HepG2 (cell line): Measurements from ENCODE around the gene RNF149. TPM values are rescaled to one million over a fixed set of nuclear protein-coding genes. Genes with fewer than 3 reads are reported as not detected.
A peak's percentile ranks its signal among the peaks of the same experiment; 100 is the strongest.

Experiments used
- CEBPB ChIP-seq: IDR thresholded peaks from 2 replicates; pipeline ENCODE4 v1.6.1; 2011; ENCODE audit warnings: low read depth, low read length, improper control_type of control experiment, borderline replicate concordance
- IRX3 ChIP-seq: sonication (generic); formaldehyde crosslinking; IDR thresholded peaks from 2 replicates; pipeline ENCODE4 v1.8.1; 2023; ENCODE audit warnings: mild to moderate bottlenecking, low read depth, missing genetic modification reagents, borderline replicate concordance
- MTF2 ChIP-seq: sonication (generic); formaldehyde crosslinking; IDR thresholded peaks from 2 replicates; pipeline ENCODE4 v1.5.0; 2020; ENCODE audit warnings: missing genetic modification reagents, borderline replicate concordance
- NAIF1 ChIP-seq: sonication (generic); formaldehyde crosslinking; IDR thresholded peaks from 2 replicates; pipeline ENCODE4 v1.5.0; 2020; ENCODE audit warnings: mild to moderate bottlenecking, missing genetic modification reagents, borderline replicate concordance
- NFATC3 ChIP-seq: sonication (generic); formaldehyde crosslinking; IDR thresholded peaks from 2 replicates; pipeline ENCODE4 v1.5.1; 2020; ENCODE audit warnings: mild to moderate bottlenecking, missing genetic modification reagents
- NFKB2 ChIP-seq: sonication (generic); formaldehyde crosslinking; IDR thresholded peaks from 2 replicates; pipeline ENCODE4 v1.4.0; 2020; ENCODE audit warnings: missing genetic modification reagents, borderline replicate concordance
- RFX5 ChIP-seq: IDR thresholded peaks from 2 replicates; pipeline ENCODE4 v1.6.1; 2011; ENCODE audit warnings: low read depth, low read length, improper control_type of control experiment
- TOE1 ChIP-seq: sonication (generic); formaldehyde crosslinking; IDR thresholded peaks from 2 replicates; pipeline ENCODE4 v1.4.0; 2020; ENCODE audit warnings: mild to moderate bottlenecking, missing genetic modification reagents
- U2AF2 ChIP-seq: fragments of 200-400 bp; formaldehyde crosslinking; IDR thresholded peaks from 2 replicates; pipeline ENCODE4 v1.6.1; 2017; ENCODE audit warnings: low read depth, mild to moderate bottlenecking, low read length
- ZNF530 ChIP-seq: sonication (generic); formaldehyde crosslinking; IDR thresholded peaks from 2 replicates; pipeline ENCODE4 v1.5.0; 2020; ENCODE audit warnings: low read depth, mild to moderate bottlenecking, missing genetic modification reagents
- ZNF672 ChIP-seq: sonication (generic); formaldehyde crosslinking; IDR thresholded peaks from 2 replicates; pipeline ENCODE4 v1.8.1; 2022; ENCODE audit warnings: missing genetic modification reagents
- polyA plus RNA-seq, 8 experiments: library from polyadenylated mRNA; depleted of rRNA in 3 of 8; stranded (reverse) in 7 of 8; unstranded in 1 of 8; fragments of >200 nt; fragmentation: Illumina TruSeq in 4 of 8; extraction: Trizol in 4 of 8; gene quantifications; 2 replicates each; pipeline versions ENCODE4 v1.2.1 to v1.2.3, GENCODE V29; 2011 to 2016; ENCODE audit warnings: low read depth in 4 of 8, missing spikeins in 1 of 8, mixed read lengths in 1 of 8; ENCODE audit not compliant: insufficient read depth in 1 of 8
- total RNA-seq, 5 experiments: library from RNA; depleted of rRNA; stranded (reverse); fragments of >200 nt; fragmentation: Illumina TruSeq; extraction: Trizol; gene quantifications; 2 replicates each; pipeline ENCODE4 v1.2.3, GENCODE V29; 2016; ENCODE audit warnings: low read depth in 1 of 5
- TF ChIP-seq, protein P1 (sequence below): sonication (generic); formaldehyde crosslinking; IDR thresholded peaks from 2 replicates; pipeline ENCODE4 v1.4.0; 2020; ENCODE audit warnings: mild to moderate bottlenecking, missing genetic modification reagents
- TF ChIP-seq, protein P2 (sequence below): sonication (generic); formaldehyde crosslinking; IDR thresholded peaks from 2 replicates; pipeline ENCODE4 v1.4.0; 2020; ENCODE audit warnings: missing genetic modification reagents
- TF ChIP-seq, protein P3 (sequence below): sonication (generic); formaldehyde crosslinking; IDR thresholded peaks from 2 replicates; pipeline ENCODE4 v1.4.0; 2020; ENCODE audit warnings: mild to moderate bottlenecking, missing genetic modification reagents
- TF ChIP-seq, protein P4 (sequence below): sonication (generic); formaldehyde crosslinking; IDR thresholded peaks from 2 replicates; pipeline ENCODE4 v1.8.1; 2023; ENCODE audit warnings: missing genetic modification reagents, inconsistent platforms, borderline replicate concordance
- TF ChIP-seq, protein P5 (sequence below): sonication (generic); formaldehyde crosslinking; IDR thresholded peaks from 2 replicates; pipeline ENCODE4 v1.4.0; 2020; ENCODE audit warnings: missing genetic modification reagents

RNF149 gene
- total and polyA plus RNA-seq, 2 of the 13 experiments (the other 11 are each of a cell fraction or from before 2014, with no cell fraction given), result 87.6 to 109 TPM

DNA sequence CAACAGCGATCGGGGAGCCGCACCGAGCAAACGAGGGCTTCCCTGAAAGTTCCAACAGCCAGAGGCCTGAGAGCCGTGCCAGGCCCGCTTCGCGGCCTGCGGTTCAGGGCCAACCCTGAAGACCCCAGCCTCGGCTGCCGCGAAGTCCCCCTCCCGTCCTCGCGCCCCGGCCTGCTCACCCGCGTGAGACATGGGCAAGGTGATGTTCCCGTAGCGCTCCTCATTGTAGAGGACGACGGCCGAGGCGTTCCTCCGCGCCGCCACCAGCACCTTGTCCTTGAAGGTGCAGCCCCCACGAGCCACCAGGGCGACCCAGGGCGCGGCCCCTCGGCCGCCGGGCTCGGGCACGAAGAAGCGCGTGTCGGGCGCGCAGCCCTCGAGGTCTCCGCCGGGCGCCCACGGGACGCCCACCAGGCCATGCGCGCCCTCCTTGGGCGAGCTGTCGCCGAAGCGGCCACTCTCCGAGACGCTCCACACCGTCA lies 510 bp downstream of the RNF149 start (continued):
- TF ChIP-seq NFATC3 (CRISPR knock-in tag) (peak; percentile 50; the same call in 1 of the 2 replicates), RFX5 (no peak), TOE1 (CRISPR knock-in tag) (0 out of 2 replicates have a peak, but pooled peaks have one; percentile 14), ZNF672 (CRISPR knock-in tag) (0 out of 2 replicates have a peak, but pooled peaks have one; percentile 49), NFKB2 (CRISPR knock-in tag) (0 out of 2 replicates have a peak, but pooled peaks have one; percentile 51), IRX3 (CRISPR knock-in tag) (peak; percentile 14), MTF2 (CRISPR knock-in tag) (peak; percentile 87), U2AF2 (no peak), ZNF530 (no peak), CEBPB (no peak), NAIF1 (no peak)
- TF ChIP-seq, protein P1, sequence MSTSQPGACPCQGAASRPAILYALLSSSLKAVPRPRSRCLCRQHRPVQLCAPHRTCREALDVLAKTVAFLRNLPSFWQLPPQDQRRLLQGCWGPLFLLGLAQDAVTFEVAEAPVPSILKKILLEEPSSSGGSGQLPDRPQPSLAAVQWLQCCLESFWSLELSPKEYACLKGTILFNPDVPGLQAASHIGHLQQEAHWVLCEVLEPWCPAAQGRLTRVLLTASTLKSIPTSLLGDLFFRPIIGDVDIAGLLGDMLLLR, result peak; percentile 25; the same call in 1 of the 2 replicates
- TF ChIP-seq, protein P2, sequence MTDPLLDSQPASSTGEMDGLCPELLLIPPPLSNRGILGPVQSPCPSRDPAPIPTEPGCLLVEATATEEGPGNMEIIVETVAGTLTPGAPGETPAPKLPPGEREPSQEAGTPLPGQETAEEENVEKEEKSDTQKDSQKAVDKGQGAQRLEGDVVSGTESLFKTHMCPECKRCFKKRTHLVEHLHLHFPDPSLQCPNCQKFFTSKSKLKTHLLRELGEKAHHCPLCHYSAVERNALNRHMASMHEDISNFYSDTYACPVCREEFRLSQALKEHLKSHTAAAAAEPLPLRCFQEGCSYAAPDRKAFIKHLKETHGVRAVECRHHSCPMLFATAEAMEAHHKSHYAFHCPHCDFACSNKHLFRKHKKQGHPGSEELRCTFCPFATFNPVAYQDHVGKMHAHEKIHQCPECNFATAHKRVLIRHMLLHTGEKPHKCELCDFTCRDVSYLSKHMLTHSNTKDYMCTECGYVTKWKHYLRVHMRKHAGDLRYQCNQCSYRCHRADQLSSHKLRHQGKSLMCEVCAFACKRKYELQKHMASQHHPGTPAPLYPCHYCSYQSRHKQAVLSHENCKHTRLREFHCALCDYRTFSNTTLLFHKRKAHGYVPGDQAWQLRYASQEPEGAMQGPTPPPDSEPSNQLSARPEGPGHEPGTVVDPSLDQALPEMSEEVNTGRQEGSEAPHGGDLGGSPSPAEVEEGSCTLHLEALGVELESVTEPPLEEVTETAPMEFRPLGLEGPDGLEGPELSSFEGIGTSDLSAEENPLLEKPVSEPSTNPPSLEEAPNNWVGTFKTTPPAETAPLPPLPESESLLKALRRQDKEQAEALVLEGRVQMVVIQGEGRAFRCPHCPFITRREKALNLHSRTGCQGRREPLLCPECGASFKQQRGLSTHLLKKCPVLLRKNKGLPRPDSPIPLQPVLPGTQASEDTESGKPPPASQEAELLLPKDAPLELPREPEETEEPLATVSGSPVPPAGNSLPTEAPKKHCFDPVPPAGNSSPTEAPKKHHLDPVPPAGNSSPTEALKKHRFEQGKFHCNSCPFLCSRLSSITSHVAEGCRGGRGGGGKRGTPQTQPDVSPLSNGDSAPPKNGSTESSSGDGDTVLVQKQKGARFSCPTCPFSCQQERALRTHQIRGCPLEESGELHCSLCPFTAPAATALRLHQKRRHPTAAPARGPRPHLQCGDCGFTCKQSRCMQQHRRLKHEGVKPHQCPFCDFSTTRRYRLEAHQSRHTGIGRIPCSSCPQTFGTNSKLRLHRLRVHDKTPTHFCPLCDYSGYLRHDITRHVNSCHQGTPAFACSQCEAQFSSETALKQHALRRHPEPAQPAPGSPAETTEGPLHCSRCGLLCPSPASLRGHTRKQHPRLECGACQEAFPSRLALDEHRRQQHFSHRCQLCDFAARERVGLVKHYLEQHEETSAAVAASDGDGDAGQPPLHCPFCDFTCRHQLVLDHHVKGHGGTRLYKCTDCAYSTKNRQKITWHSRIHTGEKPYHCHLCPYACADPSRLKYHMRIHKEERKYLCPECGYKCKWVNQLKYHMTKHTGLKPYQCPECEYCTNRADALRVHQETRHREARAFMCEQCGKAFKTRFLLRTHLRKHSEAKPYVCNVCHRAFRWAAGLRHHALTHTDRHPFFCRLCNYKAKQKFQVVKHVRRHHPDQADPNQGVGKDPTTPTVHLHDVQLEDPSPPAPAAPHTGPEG (CRISPR knock-in tag), result peak; percentile 30
- TF ChIP-seq, protein P3, sequence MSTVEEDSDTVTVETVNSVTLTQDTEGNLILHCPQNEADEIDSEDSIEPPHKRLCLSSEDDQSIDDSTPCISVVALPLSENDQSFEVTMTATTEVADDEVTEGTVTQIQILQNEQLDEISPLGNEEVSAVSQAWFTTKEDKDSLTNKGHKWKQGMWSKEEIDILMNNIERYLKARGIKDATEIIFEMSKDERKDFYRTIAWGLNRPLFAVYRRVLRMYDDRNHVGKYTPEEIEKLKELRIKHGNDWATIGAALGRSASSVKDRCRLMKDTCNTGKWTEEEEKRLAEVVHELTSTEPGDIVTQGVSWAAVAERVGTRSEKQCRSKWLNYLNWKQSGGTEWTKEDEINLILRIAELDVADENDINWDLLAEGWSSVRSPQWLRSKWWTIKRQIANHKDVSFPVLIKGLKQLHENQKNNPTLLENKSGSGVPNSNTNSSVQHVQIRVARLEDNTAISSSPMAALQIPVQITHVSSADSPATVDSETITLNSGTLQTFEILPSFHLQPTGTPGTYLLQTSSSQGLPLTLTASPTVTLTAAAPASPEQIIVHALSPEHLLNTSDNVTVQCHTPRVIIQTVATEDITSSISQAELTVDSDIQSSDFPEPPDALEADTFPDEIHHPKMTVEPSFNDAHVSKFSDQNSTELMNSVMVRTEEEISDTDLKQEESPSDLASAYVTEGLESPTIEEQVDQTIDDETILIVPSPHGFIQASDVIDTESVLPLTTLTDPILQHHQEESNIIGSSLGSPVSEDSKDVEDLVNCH (CRISPR knock-in tag), result 0 out of 2 replicates have a peak, but pooled peaks have one; percentile 5
- TF ChIP-seq, protein P4, sequence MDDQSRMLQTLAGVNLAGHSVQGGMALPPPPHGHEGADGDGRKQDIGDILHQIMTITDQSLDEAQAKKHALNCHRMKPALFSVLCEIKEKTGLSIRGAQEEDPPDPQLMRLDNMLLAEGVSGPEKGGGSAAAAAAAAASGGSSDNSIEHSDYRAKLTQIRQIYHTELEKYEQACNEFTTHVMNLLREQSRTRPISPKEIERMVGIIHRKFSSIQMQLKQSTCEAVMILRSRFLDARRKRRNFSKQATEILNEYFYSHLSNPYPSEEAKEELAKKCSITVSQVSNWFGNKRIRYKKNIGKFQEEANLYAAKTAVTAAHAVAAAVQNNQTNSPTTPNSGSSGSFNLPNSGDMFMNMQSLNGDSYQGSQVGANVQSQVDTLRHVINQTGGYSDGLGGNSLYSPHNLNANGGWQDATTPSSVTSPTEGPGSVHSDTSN, result no peak
- TF ChIP-seq, protein P5, sequence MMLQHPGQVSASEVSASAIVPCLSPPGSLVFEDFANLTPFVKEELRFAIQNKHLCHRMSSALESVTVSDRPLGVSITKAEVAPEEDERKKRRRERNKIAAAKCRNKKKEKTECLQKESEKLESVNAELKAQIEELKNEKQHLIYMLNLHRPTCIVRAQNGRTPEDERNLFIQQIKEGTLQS (CRISPR knock-in tag), result no peak
